K562 (cell line): ENCODE measurements around the gene FRK. TPM values are rescaled to one million over a fixed set of nuclear protein-coding genes. Genes with fewer than 3 reads are reported as not detected.
A peak's percentile ranks its signal among the peaks of the same experiment; 100 is the strongest.

Source experiments
- ELF1 ChIP-seq: fragments of 200-800 bp; sonication (Bioruptor generic); IDR thresholded peaks from 2 replicates; pipeline ENCODE4 v1.6.1; 2016; ENCODE audit warnings: missing genetic modification characterization, missing compliant biosample characterization
- EP400 ChIP-seq: fragments of 450-650 bp; IDR thresholded peaks from 2 replicates; pipeline ENCODE4 v1.6.1; 2017; ENCODE audit warnings: antibody characterized with exemption, mild to moderate bottlenecking, moderate library complexity
- NFXL1 ChIP-seq: fragments of 450-650 bp; formaldehyde crosslinking; IDR thresholded peaks from 2 replicates; pipeline ENCODE4 v1.4.0; 2021; ENCODE audit warnings: mild to moderate bottlenecking
- PHF8 ChIP-seq: fragments of 200-600 bp; sonication (generic); IDR thresholded peaks from 2 replicates; pipeline ENCODE4 v1.6.1; 2012; ENCODE audit warnings: mixed run types, mild to moderate bottlenecking, inconsistent platforms, low read length, moderate library complexity, borderline replicate concordance
- STAT5B ChIP-seq: fragments of 250-450 bp; sonication (Bioruptor Pico); IDR thresholded peaks from 2 replicates; pipeline ENCODE4 v1.8.0; 2021; ENCODE audit warnings: mild to moderate bottlenecking, inconsistent platforms
- TEAD4 ChIP-seq, 2 experiments: sonication (generic) in 1 of 2; formaldehyde crosslinking in 1 of 2; IDR thresholded peaks; 2 replicates each; pipeline versions ENCODE4 v1.6.1 to v1.8.0; 2012 to 2022; ENCODE audit warnings: borderline replicate concordance in 1 of 2, inconsistent platforms in 1 of 2, low read length in 1 of 2, mild to moderate bottlenecking in 1 of 2, missing genetic modification reagents in 1 of 2
- U2AF1 ChIP-seq: fragments of 200-400 bp; formaldehyde crosslinking; optimal IDR thresholded peaks from 2 replicates; pipeline ENCODE3; 2017; ENCODE audit warnings: mild to moderate bottlenecking, low read depth, low read length, moderate library complexity
- ZNF24 ChIP-seq: fragments of 450-650 bp; IDR thresholded peaks from 2 replicates; pipeline ENCODE4 v1.6.1; 2016
- ZNF586 ChIP-seq: fragments of 450-650 bp; formaldehyde crosslinking; conservative IDR thresholded peaks from 2 replicates; pipeline ENCODE4 v1.4.0; 2020; ENCODE audit warnings: mild to moderate bottlenecking, moderate library complexity
- ZNF699 ChIP-seq: fragments of 250-450 bp; sonication (Bioruptor Pico); IDR thresholded peaks from 2 replicates; pipeline ENCODE4 v1.8.0; 2021; ENCODE audit warnings: mild to moderate bottlenecking, moderate library complexity; ENCODE audit not compliant: insufficient replicate concordance
- polyA plus RNA-seq, 8 experiments: library from polyadenylated mRNA; depleted of rRNA in 4 of 8; stranded (reverse) in 5 of 8; unstranded in 3 of 8; fragments of >200 nt; fragmentation: Nextera tagmentation in 2 of 8; fragmentation: Illumina TruSeq in 1 of 8; extraction: Ambion mirVana in 2 of 8; extraction: Trizol in 1 of 8; gene quantifications; 2 replicates each; pipeline versions ENCODE4 v1.2.1 to v1.2.3, GENCODE V29; 2011 to 2014; ENCODE audit warnings: inconsistent platforms in 1 of 8, missing spikeins in 1 of 8
- total RNA-seq, 7 experiments: library from RNA; depleted of rRNA in 6 of 7; stranded (reverse); fragments of >200 nt in 6 of 7; fragmentation: Illumina TruSeq in 2 of 7; extraction: Trizol in 2 of 7; gene quantifications; 2 replicates each; pipeline versions ENCODE4 v1.2.1 to v1.2.3, GENCODE V29; 2011 to 2021; ENCODE audit warnings: low replicate concordance in 1 of 7
- TF ChIP-seq, protein P1 (sequence below): sonication (generic); formaldehyde crosslinking; IDR thresholded peaks from 2 replicates; pipeline ENCODE4 v1.8.0; 2022; ENCODE audit warnings: mild to moderate bottlenecking, missing genetic modification reagents
- TF ChIP-seq, protein P2 (sequence below): fragments of 200-800 bp; sonication (Bioruptor generic); IDR thresholded peaks from 2 replicates; pipeline ENCODE4 v1.6.1; 2017; ENCODE audit warnings: missing genetic modification characterization, missing compliant biosample characterization
- TF ChIP-seq, protein P3 (sequence below), 2 experiments: fragments of 450-650 bp in 1 of 2; sonication (generic) in 1 of 2; formaldehyde crosslinking; conservative IDR thresholded peaks; 2 replicates each; pipeline versions ENCODE4 v1.4.0 to v1.8.1; 2020 to 2022; ENCODE audit warnings: mild to moderate bottlenecking in 1 of 2, missing genetic modification reagents in 1 of 2
- TF ChIP-seq, protein P4 (sequence below): fragments of 150-350 bp; conservative IDR thresholded peaks from 2 replicates; pipeline ENCODE4 v1.6.1; 2014; ENCODE audit warnings: low read length
- TF ChIP-seq, protein P5 (sequence below): fragments of 250-450 bp; sonication (Bioruptor Pico); IDR thresholded peaks from 2 replicates; pipeline ENCODE4 v1.4.0; 2020

Gene FRK
- total and polyA plus RNA-seq, 9 of the 15 experiments (the other 6 are each of a cell fraction or from before 2014, with no cell fraction given), result 0.01 to 0.29 (median 0.09) TPM

- TF ChIP-seq PHF8, result peak; percentile 96
- TF ChIP-seq, protein P1, sequence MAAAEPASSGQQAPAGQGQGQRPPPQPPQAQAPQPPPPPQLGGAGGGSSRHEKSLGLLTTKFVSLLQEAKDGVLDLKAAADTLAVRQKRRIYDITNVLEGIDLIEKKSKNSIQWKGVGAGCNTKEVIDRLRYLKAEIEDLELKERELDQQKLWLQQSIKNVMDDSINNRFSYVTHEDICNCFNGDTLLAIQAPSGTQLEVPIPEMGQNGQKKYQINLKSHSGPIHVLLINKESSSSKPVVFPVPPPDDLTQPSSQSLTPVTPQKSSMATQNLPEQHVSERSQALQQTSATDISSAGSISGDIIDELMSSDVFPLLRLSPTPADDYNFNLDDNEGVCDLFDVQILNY (CRISPR knock-in tag), result no peak
- TF ChIP-seq, protein P2, sequence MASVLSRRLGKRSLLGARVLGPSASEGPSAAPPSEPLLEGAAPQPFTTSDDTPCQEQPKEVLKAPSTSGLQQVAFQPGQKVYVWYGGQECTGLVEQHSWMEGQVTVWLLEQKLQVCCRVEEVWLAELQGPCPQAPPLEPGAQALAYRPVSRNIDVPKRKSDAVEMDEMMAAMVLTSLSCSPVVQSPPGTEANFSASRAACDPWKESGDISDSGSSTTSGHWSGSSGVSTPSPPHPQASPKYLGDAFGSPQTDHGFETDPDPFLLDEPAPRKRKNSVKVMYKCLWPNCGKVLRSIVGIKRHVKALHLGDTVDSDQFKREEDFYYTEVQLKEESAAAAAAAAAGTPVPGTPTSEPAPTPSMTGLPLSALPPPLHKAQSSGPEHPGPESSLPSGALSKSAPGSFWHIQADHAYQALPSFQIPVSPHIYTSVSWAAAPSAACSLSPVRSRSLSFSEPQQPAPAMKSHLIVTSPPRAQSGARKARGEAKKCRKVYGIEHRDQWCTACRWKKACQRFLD, result peak; percentile 39; the same call in 1 of the 2 replicates
- TF ChIP-seq, protein P3, sequence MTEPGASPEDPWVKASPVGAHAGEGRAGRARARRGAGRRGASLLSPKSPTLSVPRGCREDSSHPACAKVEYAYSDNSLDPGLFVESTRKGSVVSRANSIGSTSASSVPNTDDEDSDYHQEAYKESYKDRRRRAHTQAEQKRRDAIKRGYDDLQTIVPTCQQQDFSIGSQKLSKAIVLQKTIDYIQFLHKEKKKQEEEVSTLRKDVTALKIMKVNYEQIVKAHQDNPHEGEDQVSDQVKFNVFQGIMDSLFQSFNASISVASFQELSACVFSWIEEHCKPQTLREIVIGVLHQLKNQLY (CRISPR knock-in tag; conservative IDR thresholded peaks at IDR 0.05), result no peak
- TF ChIP-seq ZNF586 (CRISPR knock-in tag), result no peak
- no peak for TF ChIP-seq STAT5B (CRISPR knock-in tag)
- TF ChIP-seq TEAD4 (IDR thresholded peaks at IDR 0.05; ENCODE audit: low read length), result 0 out of 2 replicates have a peak, but pooled peaks have one; percentile 4
- no peak for TF ChIP-seq TEAD4 (CRISPR knock-in tag; IDR thresholded peaks at IDR 0.05; ENCODE audit: borderline replicate concordance)
- TF ChIP-seq U2AF1, result peak; percentile 46
- TF ChIP-seq ZNF24, result 0 out of 2 replicates have a peak, but pooled peaks have one; percentile 23
- TF ChIP-seq ZNF699 (CRISPR knock-in tag), result no peak
- TF ChIP-seq NFXL1, result no peak
- TF ChIP-seq, protein P4, sequence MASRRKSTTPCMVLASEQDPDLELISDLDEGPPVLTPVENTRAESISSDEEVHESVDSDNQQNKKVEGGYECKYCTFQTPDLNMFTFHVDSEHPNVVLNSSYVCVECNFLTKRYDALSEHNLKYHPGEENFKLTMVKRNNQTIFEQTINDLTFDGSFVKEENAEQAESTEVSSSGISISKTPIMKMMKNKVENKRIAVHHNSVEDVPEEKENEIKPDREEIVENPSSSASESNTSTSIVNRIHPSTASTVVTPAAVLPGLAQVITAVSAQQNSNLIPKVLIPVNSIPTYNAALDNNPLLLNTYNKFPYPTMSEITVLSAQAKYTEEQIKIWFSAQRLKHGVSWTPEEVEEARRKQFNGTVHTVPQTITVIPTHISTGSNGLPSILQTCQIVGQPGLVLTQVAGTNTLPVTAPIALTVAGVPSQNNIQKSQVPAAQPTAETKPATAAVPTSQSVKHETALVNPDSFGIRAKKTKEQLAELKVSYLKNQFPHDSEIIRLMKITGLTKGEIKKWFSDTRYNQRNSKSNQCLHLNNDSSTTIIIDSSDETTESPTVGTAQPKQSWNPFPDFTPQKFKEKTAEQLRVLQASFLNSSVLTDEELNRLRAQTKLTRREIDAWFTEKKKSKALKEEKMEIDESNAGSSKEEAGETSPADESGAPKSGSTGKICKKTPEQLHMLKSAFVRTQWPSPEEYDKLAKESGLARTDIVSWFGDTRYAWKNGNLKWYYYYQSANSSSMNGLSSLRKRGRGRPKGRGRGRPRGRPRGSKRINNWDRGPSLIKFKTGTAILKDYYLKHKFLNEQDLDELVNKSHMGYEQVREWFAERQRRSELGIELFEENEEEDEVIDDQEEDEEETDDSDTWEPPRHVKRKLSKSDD, result no peak
- 0 out of 2 replicates have a peak, but pooled peaks have one; percentile 28 for TF ChIP-seq ELF1 (tag)
- peak; percentile 81 for TF ChIP-seq EP400
- TF ChIP-seq, protein P5, sequence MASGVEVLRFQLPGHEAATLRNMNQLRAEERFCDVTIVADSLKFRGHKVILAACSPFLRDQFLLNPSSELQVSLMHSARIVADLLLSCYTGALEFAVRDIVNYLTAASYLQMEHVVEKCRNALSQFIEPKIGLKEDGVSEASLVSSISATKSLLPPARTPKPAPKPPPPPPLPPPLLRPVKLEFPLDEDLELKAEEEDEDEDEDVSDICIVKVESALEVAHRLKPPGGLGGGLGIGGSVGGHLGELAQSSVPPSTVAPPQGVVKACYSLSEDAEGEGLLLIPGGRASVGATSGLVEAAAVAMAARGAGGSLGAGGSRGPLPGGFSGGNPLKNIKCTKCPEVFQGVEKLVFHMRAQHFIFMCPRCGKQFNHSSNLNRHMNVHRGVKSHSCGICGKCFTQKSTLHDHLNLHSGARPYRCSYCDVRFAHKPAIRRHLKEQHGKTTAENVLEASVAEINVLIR (CRISPR knock-in tag), result no peak
These were observed 40.0 kb upstream of the FRK start, which contains the start of gene NT5DC1 (continued) for GRCh38 chr6:116100419-116101301.
